GM12878 (cell line): Measurements from ENCODE around the gene OR6T1. TPM values are rescaled to one million over a fixed set of nuclear protein-coding genes. Genes with fewer than 3 reads are reported as not detected.

Experiments
- ATAC-seq: fragments of 200-7000 bp; cut with Tn5 transposase; 3 replicates; pipeline ENCODE4 v1.9.1; 2020; ENCODE audit warnings: mild to moderate bottlenecking, moderate library complexity
- BruUV-seq: library from RNA; stranded (reverse); fragments of 400-500 nt; replicated peaks from 2 replicates; lab custom pipeline; 2021; lab: Mats Ljungman, UMichigan
- CTCF ChIA-PET: fragments of 300-600 bp; sonication (Branson Sonifier 250); formaldehyde crosslinking; extraction: SDS; loops from one replicate; lab custom pipeline; 2021; ENCODE audit warnings: inconsistent platforms; lab: Yijun Ruan, JAX
- POLR2A ChIA-PET: fragments of 350-600 bp; formaldehyde crosslinking; extraction: SDS; loops from one replicate; lab custom pipeline; 2021; ENCODE audit warnings: inconsistent platforms; lab: Charles Lee
- RAD21 ChIA-PET: fragments of 300-600 bp; sonication (Branson Sonifier 250); formaldehyde crosslinking; loops from one replicate; lab custom pipeline; 2023; ENCODE audit warnings: antibody characterized with exemption; ENCODE audit not compliant: unreplicated experiment; lab: Charles Lee
- SMC1A ChIA-PET: fragments of 300-600 bp; sonication (Branson Sonifier 250); formaldehyde crosslinking; loops from one replicate; lab custom pipeline; 2023; ENCODE audit not compliant: unreplicated experiment, uncharacterized antibody; lab: Charles Lee
- DNase-seq: peaks from one replicate; pipeline ENCODE4 v3.0.0-alpha.2; 2011; ENCODE audit warnings: low read depth, low spot score
- FAIRE-seq: peaks from 3 replicates; lab custom pipeline; 2011; peaks lifted over from hg19 to GRCh38; lab: Jason Lieb, UNC
- H2AFZ ChIP-seq: 2 replicates; pipeline ENCODE4 v1.6.0; 2011; ENCODE audit warnings: low read depth, low read length, control low read depth; ENCODE audit not compliant: control insufficient read depth
- H3K27ac ChIP-seq: 2 replicates; pipeline ENCODE4 v1.5.1; 2011; ENCODE audit warnings: control low read depth; ENCODE audit not compliant: control insufficient read depth, insufficient read depth
- H3K27me3 ChIP-seq, 2 experiments: replicated peaks in 1 of 2; 2 replicates each; pipeline versions ENCODE4 v1.6.0 to v1.6.1; 2011; ENCODE audit warnings: low read length in 1 of 2; ENCODE audit not compliant: control insufficient read depth in 2 of 2, insufficient read depth in 2 of 2
- H3K36me3 ChIP-seq, 2 experiments: 2 replicates each; pipeline ENCODE4 v1.5.1; 2011; ENCODE audit warnings: low read length in 1 of 2; ENCODE audit not compliant: control insufficient read depth in 2 of 2, insufficient read depth in 2 of 2
- H3K4me1 ChIP-seq: 2 replicates; pipeline ENCODE4 v1.6.1; 2011; ENCODE audit warnings: mild to moderate bottlenecking, low read length, moderate library complexity, mixed read lengths; ENCODE audit not compliant: control insufficient read depth, insufficient read depth
- H3K4me2 ChIP-seq: 2 replicates; pipeline ENCODE4 v1.6.0; 2011; ENCODE audit warnings: control low read depth; ENCODE audit not compliant: control insufficient read depth, insufficient read depth
- H3K4me3 ChIP-seq: fragments of 200-600 bp; sonication (generic); 2 replicates; pipeline ENCODE4 v1.5.1; 2016
- H3K79me2 ChIP-seq: 2 replicates; pipeline ENCODE4 v1.6.0; 2011; ENCODE audit warnings: low read length; ENCODE audit not compliant: control insufficient read depth, insufficient read depth
- H3K9ac ChIP-seq: 2 replicates; pipeline ENCODE4 v1.8.0; 2011; ENCODE audit warnings: low read length, control low read depth, mixed read lengths; ENCODE audit not compliant: control insufficient read depth, insufficient read depth
- H3K9me3 ChIP-seq: replicated peaks from 3 replicates; pipeline ENCODE4 v1.5.1; 2011; ENCODE audit warnings: mild to moderate bottlenecking, low read length; ENCODE audit not compliant: control insufficient read depth, insufficient read depth
- H4K20me1 ChIP-seq: 2 replicates; pipeline ENCODE4 v1.6.0; 2011; ENCODE audit not compliant: control insufficient read depth, insufficient read depth
- CHD1 ChIP-seq: IDR thresholded peaks from 2 replicates; pipeline ENCODE4 v1.6.1; 2012; ENCODE audit warnings: low read depth, low read length, improper control_type of control experiment
- NFXL1 ChIP-seq: fragments of 450-650 bp; IDR thresholded peaks from 2 replicates; pipeline ENCODE4 v1.6.1; 2017; ENCODE audit warnings: antibody characterized with exemption, mild to moderate bottlenecking, borderline replicate concordance
- SIX5 ChIP-seq: IDR thresholded peaks from 2 replicates; pipeline ENCODE4 v1.6.1; 2011; ENCODE audit warnings: mild to moderate bottlenecking, low read depth, low read length, moderate library complexity; ENCODE audit not compliant: severe bottlenecking
- STAT3 ChIP-seq: IDR thresholded peaks from 2 replicates; pipeline ENCODE4 v1.6.1; 2011; ENCODE audit warnings: low read depth, low read length, improper control_type of control experiment
- in situ Hi-C: fragments of 300-500 bp; cut with MboI; formaldehyde crosslinking; loops from 9 replicates; pipeline ENCODE4 v1.14.3; 2018; ENCODE audit warnings: mixed read lengths
- intact Hi-C: fragments of 100-400 bp; cut with micrococcal nuclease; formaldehyde crosslinking; loops from one replicate; pipeline ENCODE4 v1.14.2; 2022; ENCODE audit not compliant: unreplicated experiment
- polyA plus RNA-seq, 11 experiments: library from polyadenylated mRNA; depleted of rRNA in 4 of 11; unstranded in 6 of 11; stranded (reverse) in 5 of 11; fragments of >200 nt; fragmentation: Nextera tagmentation in 4 of 11; fragmentation: Illumina TruSeq in 1 of 11; extraction: Ambion mirVana in 4 of 11; extraction: Trizol in 1 of 11; gene quantifications; 1 replicate in 1 of 11; 2 replicates in 10 of 11; pipeline versions ENCODE4 v1.2.1 to v1.2.3, GENCODE V29; 2011 to 2016; ENCODE audit warnings: inconsistent platforms in 2 of 11, missing spikeins in 2 of 11, low read depth in 1 of 11
- total RNA-seq, 4 experiments: library from RNA; depleted of rRNA in 3 of 4; stranded (reverse); fragments of >200 nt in 3 of 4; fragmentation: Illumina TruSeq in 1 of 4; extraction: Trizol in 1 of 4; gene quantifications; 2 replicates each; pipeline versions ENCODE4 v1.2.1 to v1.2.3, GENCODE V29; 2013 to 2021
- TF ChIP-seq, protein P1 (sequence below): fragments of 450-650 bp; IDR thresholded peaks from 2 replicates; pipeline ENCODE4 v1.6.1; 2017; ENCODE audit warnings: mild to moderate bottlenecking, low read depth, inconsistent platforms; ENCODE audit not compliant: poor library complexity, severe bottlenecking
- TF ChIP-seq, protein P2 (sequence below): fragments of 450-650 bp; IDR thresholded peaks from 2 replicates; pipeline ENCODE4 v1.6.1; 2017; ENCODE audit warnings: mild to moderate bottlenecking, moderate library complexity

The OR6T1 gene
- total and polyA plus RNA-seq, 10 of the 15 experiments (the other 5 are each of a cell fraction or from before 2014, with no cell fraction given): not detected

DNA sequence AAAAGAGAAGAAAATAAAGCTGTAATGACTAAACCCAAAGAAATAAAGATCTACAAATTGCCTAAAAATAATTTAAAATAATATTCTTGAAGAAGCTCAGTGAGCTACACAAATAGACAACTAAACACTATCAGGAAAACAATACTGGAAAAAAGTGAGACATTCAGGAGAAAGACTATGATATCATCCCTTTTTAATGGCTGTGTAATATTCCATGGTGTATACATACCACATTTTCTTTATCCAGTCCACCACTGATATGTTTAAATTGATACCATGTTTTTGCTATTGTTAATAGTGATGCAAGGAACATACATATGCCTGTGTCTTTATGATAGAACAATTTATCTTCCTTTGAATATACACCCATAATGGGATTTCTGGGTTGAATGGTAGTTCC lies 13.1 kb upstream of the OR6T1 start:
- DNase-seq (no peak), FAIRE-seq (no peak), ATAC-seq (no peak)
- TF ChIP-seq, protein P1, sequence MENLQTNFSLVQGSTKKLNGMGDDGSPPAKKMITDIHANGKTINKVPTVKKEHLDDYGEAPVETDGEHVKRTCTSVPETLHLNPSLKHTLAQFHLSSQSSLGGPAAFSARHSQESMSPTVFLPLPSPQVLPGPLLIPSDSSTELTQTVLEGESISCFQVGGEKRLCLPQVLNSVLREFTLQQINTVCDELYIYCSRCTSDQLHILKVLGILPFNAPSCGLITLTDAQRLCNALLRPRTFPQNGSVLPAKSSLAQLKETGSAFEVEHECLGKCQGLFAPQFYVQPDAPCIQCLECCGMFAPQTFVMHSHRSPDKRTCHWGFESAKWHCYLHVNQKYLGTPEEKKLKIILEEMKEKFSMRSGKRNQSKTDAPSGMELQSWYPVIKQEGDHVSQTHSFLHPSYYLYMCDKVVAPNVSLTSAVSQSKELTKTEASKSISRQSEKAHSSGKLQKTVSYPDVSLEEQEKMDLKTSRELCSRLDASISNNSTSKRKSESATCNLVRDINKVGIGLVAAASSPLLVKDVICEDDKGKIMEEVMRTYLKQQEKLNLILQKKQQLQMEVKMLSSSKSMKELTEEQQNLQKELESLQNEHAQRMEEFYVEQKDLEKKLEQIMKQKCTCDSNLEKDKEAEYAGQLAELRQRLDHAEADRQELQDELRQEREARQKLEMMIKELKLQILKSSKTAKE: no peak
- no peak for TF ChIP-seq SIX5
- no peak for TF ChIP-seq STAT3
- TF ChIP-seq, protein P2, sequence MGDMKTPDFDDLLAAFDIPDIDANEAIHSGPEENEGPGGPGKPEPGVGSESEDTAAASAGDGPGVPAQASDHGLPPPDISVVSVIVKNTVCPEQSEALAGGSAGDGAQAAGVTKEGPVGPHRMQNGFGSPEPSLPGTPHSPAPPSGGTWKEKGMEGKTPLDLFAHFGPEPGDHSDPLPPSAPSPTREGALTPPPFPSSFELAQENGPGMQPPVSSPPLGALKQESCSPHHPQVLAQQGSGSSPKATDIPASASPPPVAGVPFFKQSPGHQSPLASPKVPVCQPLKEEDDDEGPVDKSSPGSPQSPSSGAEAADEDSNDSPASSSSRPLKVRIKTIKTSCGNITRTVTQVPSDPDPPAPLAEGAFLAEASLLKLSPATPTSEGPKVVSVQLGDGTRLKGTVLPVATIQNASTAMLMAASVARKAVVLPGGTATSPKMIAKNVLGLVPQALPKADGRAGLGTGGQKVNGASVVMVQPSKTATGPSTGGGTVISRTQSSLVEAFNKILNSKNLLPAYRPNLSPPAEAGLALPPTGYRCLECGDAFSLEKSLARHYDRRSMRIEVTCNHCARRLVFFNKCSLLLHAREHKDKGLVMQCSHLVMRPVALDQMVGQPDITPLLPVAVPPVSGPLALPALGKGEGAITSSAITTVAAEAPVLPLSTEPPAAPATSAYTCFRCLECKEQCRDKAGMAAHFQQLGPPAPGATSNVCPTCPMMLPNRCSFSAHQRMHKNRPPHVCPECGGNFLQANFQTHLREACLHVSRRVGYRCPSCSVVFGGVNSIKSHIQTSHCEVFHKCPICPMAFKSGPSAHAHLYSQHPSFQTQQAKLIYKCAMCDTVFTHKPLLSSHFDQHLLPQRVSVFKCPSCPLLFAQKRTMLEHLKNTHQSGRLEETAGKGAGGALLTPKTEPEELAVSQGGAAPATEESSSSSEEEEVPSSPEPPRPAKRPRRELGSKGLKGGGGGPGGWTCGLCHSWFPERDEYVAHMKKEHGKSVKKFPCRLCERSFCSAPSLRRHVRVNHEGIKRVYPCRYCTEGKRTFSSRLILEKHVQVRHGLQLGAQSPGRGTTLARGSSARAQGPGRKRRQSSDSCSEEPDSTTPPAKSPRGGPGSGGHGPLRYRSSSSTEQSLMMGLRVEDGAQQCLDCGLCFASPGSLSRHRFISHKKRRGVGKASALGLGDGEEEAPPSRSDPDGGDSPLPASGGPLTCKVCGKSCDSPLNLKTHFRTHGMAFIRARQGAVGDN: no peak
- TF ChIP-seq CHD1: no peak
- TF ChIP-seq NFXL1: no peak
- Histone ChIP-seq H3K9me3 (no peaks in the 10 kb centered on the region), H4K20me1 (no peaks in the 10 kb centered on the region), H3K4me2 (no peak overlapping the region), H3K36me3 (no peaks in the 10 kb centered on the region), H3K9ac (no peak overlapping the region), H3K4me1 (no peaks in the 10 kb centered on the region), H3K4me3 (no peak overlapping the region), H3K27me3 (no peaks in the 10 kb centered on the region), H3K27ac (no peak overlapping the region), H2AFZ (no peak overlapping the region), H3K79me2 (no peaks in the 10 kb centered on the region)
- intact Hi-C loops (no loop called here), in situ Hi-C loops (no loop called here)
- ChIA-PET CTCF (interaction anchor here (1.2 kb wide), 1 partner anchor 112 kb away, joined by 3 read pairs; no protein-coding TSS in a partner anchor), POLR2A (no interaction called here), SMC1A (interaction anchor here (0.9 kb wide), 1 partner anchor 445 kb away, joined by 3 read pairs; no protein-coding TSS in a partner anchor), RAD21 (no interaction called here)
- BruUV-seq: no TSS peak
